SJSA1 (cell line): ENCODE data around the gene DPP7. TPM values are rescaled to one million over a fixed set of nuclear protein-coding genes. Genes with fewer than 3 reads are reported as not detected.

ENCODE experiments used
- DNase-seq, 2 experiments: peaks; one replicate each; pipeline ENCODE4 v3.0.0-alpha.2; 2015 to 2020; ENCODE audit warnings: low spot score in 2 of 2, low read depth in 1 of 2
- H3K27ac ChIP-seq: fragments of 250-450 bp; sonication (Bioruptor Pico); 2 replicates; pipeline ENCODE4 v1.5.1; 2020; ENCODE audit warnings: mild to moderate bottlenecking, moderate library complexity
- H3K27me3 ChIP-seq: fragments of 250-450 bp; sonication (Bioruptor Pico); replicated peaks from 2 replicates; pipeline ENCODE4 v1.5.1; 2020; ENCODE audit warnings: mild to moderate bottlenecking, moderate library complexity
- H3K36me3 ChIP-seq: fragments of 250-450 bp; sonication (Bioruptor Pico); 2 replicates; pipeline ENCODE4 v1.5.1; 2020; ENCODE audit warnings: mild to moderate bottlenecking
- H3K4me1 ChIP-seq: fragments of 250-450 bp; sonication (Bioruptor Pico); replicated peaks from 2 replicates; pipeline ENCODE4 v1.6.1; 2021; ENCODE audit warnings: mild to moderate bottlenecking
- H3K4me3 ChIP-seq: fragments of 250-450 bp; sonication (Bioruptor Pico); 2 replicates; pipeline ENCODE4 v1.5.1; 2020; ENCODE audit warnings: mild to moderate bottlenecking
- H3K9me3 ChIP-seq: fragments of 250-450 bp; sonication (Bioruptor Pico); replicated peaks from 2 replicates; pipeline ENCODE4 v1.5.1; 2020; ENCODE audit warnings: mild to moderate bottlenecking
- total RNA-seq: library from RNA; depleted of rRNA; stranded (reverse); fragments of >200 nt; shearing (Covaris generic); gene quantifications from 2 replicates; pipeline ENCODE4 v1.2.3, GENCODE V29; 2014

DPP7 gene
- total RNA-seq, 1 experiment from 2014 or later: 5.1 TPM

DNA sequence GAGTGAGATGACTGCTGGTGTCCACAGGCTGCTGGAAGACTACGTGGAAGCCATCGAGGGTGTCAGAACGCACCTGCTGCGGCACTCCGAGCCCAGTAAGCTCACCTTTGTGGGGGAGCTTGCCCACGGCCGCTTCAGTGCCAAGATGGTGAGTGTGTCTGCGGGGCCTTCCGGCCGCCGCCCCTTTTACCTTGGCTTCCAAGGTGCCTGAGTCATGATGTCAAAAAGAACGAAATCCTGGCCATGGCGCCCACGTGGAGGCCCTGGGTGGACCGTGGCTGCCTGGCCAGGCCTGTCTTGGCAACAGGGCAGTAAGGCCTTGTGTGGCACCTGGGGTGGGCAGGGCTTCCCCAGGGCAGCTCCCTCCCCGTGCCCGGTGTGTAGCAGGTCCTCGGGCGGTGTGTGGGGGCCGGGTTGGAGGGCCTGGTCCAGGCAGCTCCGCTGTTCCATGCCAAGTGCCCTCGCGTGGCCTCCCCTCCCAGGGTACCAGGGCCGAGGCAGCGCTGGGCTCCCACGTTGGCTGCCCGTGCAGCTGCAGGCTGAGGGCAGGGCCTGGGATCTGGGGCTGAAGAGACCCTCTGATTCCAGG is 7.8 kb downstream of the DPP7 start:
- Histone ChIP-seq H3K36me3 (peaks cover 27% of the 10 kb centered on the region), H3K27me3 (no peaks in the 10 kb centered on the region), H3K4me1 (no peaks in the 10 kb centered on the region), H3K4me3 (no peak overlapping the region), H3K27ac (no peak overlapping the region), H3K9me3 (no peaks in the 10 kb centered on the region)
- no peak for DNase-seq

DNA sequence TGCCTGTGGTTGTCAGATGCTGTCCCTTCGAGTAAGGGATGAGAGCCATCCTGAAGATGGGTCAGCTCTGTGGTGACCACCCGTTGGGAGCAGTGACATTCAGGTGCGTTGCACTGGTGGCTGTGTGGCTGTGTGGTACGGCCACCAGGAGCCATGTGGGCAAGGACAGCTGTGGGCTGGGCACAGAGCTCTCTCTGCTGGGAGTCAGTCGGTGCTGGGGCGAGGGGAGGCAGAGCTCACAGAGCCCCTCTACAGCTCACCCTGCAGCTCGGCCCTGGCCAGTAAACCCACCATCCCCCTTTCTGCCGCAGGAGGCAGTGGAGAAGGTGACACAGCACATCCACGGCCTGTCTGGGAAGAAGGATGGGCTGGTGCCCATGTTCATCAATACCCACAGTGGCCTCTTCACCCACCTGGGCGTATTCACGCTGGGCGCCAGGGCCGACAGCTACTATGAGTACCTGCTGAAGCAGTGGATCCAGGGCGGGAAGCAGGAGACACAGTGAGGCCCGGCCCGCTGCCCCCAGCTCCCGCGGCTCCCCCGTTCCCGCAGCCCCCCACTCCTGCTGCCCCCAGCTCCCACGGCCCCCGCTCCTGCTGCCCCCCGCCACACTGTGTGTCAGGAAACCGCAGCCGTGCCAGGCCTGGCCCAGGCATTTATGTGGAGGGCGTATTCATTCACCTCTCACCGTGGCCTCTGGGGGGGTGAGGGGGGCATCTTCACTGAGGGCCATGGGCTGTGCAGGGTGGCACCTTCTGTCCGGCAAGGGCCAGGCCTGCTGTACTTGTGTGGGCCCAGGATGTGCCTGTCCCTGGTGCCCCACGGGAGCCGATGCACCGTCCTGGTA is 8.5 kb downstream of the DPP7 start:
- Histone ChIP-seq H3K36me3 (peaks cover 33% of the 10 kb centered on the region), H3K27me3 (no peaks in the 10 kb centered on the region), H3K4me1 (no peaks in the 10 kb centered on the region), H3K9me3 (no peaks in the 10 kb centered on the region), H3K27ac (no peak overlapping the region), H3K4me3 (no peak overlapping the region)
- DNase-seq: no peak

DNA sequence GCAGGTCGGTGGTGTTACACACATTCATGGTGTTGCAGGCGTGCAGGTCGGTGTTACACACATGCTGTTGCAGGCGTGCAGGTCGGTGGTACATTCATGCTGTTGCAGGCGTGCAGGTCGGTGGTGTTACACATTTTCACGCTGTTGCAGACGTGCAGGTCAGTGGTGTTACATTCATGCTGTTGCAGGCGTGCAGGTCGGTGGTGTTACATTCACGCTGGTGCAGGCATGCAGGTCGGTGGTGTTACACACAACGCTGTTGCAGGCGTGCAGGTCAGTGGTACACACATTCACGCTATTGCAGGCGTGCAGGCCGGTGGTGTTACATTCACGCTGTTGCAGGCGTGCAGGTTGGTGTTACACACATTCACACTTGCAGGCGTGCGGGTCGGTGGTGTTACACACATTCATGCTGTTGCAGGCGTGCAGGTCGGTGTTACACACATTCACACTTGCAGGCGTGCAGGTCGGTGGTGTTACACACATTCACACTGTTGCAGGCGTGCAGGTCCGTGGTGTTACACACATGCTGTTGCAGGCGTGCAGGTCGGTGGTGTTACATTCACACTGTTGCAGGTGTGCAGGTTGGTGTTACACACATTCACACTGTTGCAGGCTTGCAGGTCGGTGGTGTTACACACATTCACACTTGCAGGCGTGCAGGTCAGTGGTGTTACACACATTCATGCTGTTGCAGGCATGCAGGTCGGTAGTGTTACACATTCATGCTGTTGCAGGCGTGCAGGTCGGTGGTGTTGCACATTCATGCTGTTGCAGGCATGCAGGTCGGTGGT is 11.1 kb downstream of the DPP7 start:
- DNase-seq: no peak
- H3K36me3 ChIP-seq: peaks cover 32% of the 10 kb centered on the region
- H3K4me3 ChIP-seq: no peak overlapping the region
- no peaks in the 10 kb centered on the region for H3K4me1 ChIP-seq
- no peaks in the 10 kb centered on the region for H3K9me3 ChIP-seq
- no peak overlapping the region for H3K27ac ChIP-seq
- H3K27me3 ChIP-seq: no peaks in the 10 kb centered on the region

DNA sequence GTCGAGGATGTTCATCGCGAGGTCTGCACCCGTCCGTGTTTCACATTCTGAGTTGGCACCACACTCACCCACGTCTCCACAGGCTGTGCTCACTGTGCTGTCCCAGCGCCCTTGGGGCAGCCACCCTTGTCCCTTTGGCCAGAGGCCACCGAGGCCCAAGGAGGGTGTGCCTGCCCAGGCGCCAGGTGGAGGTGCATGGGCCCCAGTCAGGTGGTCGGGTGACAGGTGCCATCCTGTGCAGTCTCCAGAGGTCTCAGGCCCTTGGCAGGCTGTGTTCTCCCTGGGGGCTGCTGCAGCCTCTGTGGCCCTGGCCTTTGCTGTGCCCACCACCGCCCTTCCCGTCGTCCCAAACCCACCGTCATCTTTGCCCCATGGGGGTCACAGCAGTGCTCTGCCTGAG is 15.3 kb downstream of the DPP7 start:
- Histone ChIP-seq H3K36me3 (peaks cover 25% of the 10 kb centered on the region), H3K27me3 (no peaks in the 10 kb centered on the region), H3K27ac (no peak overlapping the region), H3K4me3 (no peak overlapping the region), H3K9me3 (no peaks in the 10 kb centered on the region), H3K4me1 (no peaks in the 10 kb centered on the region)
- no peak for DNase-seq

DNA sequence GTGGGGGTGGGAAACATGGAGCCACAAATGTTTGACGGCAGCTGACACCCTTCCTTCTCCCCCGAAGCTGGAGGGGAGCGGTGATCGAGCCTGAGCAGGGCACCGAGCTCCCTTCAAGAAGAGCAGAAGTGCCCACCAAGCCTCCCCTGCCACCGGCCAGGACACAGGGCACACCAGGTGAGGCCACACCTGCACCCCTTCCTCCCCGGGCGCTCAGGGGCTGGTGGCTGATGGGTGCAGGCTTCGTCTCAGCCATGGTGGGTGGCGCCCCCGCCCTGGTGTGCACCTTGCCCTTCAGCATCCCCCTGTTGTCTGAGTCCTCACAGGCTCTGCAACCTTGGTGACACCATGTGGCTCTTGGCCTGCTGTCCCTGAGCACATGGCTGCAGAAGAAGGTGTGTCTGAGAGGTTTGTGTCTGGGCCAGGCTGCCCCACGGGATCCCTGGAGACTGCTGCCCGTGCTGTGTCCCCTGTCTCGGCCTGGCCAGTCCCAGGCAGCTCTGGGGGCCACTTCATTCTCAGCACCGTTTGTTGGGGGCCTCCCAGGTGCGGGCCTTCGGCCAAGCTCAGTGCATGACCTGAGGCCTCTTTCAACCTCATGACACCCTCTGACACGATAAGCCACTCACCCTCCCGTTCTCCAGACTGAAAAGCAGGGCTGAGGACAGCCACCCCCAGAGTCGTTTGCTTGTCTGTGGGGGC is 16.6 kb downstream of the DPP7 start:
- Histone ChIP-seq H3K36me3 (peaks cover 25% of the 10 kb centered on the region), H3K4me1 (no peaks in the 10 kb centered on the region), H3K9me3 (no peaks in the 10 kb centered on the region), H3K4me3 (no peak overlapping the region), H3K27ac (no peak overlapping the region), H3K27me3 (no peaks in the 10 kb centered on the region)
- DNase-seq: no peak

DNA sequence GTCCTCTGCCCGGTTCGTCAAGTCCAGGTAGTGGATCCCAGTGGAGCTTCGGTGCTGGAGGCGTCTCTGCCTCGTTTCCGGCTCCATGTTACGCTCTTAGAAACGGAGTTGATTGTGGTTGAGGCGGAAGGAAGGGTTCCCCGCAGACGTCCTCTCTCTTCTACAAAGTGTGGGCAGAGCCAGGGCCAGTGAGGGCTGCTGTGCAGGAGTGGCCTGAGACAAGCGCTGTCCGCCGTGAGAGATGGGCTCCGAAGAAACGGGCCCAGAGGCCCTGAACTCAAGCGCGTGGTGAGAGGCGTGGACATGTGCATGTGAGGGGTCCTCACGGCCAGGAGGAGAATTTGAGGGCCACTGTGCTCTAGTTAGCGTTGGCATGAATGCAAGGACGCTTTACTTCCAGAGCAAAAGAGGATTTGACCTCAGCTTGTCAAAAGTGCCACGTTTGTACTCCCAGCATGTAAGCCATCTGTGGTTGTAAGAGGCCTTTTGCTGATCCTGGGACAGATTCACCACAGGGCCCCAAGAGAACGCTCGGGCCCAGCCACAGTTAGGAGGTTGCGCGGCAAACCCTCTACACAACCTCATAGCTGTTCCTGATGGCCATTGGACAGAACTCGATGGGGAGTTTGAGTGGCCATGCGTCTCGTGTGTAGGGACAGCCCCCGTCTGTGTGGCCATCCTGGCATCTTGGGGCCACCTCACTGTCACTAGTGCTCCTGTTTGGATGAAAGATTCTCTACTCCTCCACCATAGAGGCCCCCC is 17.6 kb downstream of the DPP7 start:
- DNase-seq: no peak
- no peaks in the 10 kb centered on the region for H3K9me3 ChIP-seq

DNA sequence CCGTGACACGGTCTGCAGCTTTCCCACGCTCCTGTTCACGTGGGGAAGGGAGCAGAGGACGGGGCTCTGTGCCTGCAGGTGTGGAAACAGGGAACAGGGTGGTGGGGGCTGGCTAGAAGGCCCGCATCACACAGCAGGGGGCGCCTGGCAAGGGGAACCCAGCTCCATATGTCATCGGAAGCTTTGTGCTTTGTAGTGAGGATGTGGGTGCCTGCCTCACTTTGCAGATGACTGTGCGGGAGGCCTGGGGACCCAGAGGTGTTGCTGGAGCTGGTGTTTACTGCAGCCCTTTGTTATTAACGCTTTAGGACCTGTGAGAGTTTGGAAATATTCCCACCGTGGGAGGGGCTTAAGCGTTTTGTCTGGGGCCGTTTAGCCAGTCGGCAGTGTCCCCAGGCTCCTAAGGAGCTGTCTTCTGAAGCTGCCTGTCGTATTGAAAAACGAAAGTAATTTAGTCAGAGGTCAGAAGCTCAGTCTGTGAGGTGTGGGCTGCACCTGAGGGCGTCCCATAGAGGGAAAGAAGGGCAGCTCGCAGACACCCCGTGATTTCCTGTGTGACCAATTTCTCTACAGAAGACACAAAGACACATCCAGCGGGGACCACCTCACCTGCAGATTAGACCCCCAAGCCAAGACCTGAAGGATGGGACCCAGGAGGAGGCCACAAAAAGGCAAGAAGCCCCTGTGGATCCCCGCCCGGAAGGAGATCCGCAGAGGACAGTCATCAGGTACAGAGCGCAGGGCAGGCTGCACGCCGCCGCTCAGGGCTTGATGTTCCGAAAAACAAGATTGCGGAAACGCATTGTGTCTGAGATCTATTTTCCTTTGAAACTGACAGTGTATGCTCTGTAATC is 18.6 kb downstream of the DPP7 start:
- H3K4me1 ChIP-seq: no peaks in the 10 kb centered on the region
- peaks cover 18% of the 10 kb centered on the region for H3K36me3 ChIP-seq
- H3K27ac ChIP-seq: no peak overlapping the region
- no peaks in the 10 kb centered on the region for H3K27me3 ChIP-seq
- no peak for DNase-seq
- H3K4me3 ChIP-seq: no peak overlapping the region
- H3K9me3 ChIP-seq: no peaks in the 10 kb centered on the region

More for the DNA sequence above, 17.6 kb downstream of the DPP7 start:
- Histone ChIP-seq H3K4me3 (no peak overlapping the region), H3K27me3 (no peaks in the 10 kb centered on the region), H3K36me3 (peaks cover 25% of the 10 kb centered on the region), H3K27ac (no peak overlapping the region), H3K4me1 (no peaks in the 10 kb centered on the region)

DNA sequence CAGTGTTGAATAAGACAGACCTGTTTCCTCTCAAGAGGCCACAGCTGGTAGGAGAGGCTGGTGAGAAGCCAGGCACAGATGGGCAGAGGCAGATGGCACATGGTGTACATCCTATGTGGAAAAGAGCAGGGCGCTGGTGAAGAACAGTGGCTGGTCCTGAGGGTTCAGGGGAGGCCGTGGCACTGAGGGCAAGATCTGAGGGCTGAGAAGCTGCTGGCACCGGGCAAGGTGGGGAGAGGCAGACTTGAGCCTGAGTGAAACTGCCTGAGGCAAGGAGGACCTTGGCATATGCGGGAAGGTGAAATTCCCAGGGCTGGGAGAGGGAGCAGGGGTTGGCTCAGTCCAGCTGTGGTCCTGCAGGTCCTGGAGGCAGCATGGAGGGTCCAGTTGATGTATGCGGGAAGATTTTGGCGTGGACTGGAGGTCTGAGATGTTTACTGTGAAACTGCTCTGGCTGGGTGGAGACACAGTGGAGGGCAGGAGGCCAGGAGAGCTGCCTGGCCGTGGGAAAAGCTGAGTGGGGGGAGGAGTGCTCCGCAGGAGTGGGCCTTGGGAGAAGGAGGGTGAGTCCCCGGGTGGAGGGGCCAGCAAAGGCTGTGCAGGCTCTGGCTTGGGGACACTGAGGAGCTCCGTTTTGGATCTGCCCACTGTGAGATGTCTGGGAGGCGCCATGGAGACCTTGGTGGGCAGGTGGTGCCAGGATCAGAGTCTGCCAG is 25.1 kb downstream of the DPP7 start:
- Histone ChIP-seq H3K4me1 (peaks cover 23% of the 10 kb centered on the region), H3K9me3 (no peaks in the 10 kb centered on the region), H3K36me3 (no peaks in the 10 kb centered on the region), H3K4me3 (no peak overlapping the region), H3K27ac (no peak overlapping the region), H3K27me3 (no peaks in the 10 kb centered on the region)
- DNase-seq: no peak

DNA sequence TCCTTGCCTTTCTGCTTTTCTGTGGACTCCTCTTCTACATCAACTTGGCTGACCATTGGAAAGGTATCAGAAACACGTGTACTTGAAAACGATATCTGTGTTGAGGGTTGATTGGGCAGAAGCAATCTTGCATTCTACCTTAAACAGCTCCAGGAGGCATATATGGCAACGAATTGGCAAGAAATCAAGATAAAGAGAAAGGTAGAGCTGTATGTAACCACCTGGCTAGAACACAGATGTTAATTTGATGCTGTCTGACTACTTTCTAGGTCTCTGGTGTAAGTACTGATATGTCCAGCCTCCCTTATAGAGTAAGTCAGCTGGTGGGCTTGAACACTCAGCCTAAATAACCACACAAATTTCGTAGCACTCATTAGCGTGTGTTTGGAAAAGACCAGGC is 26.4 kb downstream of the DPP7 start:
- no peak for DNase-seq
- H3K36me3 ChIP-seq: peaks cover under 1% of the 10 kb centered on the region
- peaks cover 35% of the 10 kb centered on the region for H3K4me1 ChIP-seq
- H3K9me3 ChIP-seq: no peaks in the 10 kb centered on the region
- H3K4me3 ChIP-seq: no peak overlapping the region
- no peak overlapping the region for H3K27ac ChIP-seq
- no peaks in the 10 kb centered on the region for H3K27me3 ChIP-seq

DNA sequence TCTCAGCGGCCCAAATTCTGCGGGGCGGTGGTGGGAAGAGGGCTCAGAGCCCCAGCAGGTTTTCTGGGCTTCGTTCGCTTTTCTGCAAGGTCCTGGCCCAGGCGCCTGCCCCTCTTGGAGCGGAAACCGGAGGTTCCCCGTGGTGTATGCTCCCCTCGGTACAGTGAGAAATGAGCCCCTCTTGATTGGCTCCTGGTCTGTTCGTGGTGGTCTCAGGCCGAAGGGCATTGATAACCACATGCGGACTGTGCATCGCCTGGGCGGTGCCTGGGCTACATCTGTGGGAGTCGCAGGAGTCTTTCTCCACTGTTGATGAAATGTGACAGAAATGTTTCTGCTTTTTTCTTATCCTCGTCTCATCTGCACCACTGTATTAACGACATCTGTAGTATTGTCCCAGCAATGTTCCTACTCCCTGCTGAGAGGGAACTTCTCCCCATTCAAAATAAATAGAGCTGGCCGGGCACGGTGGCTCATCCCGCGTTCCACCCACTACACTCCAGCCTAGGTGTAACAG is 27.1 kb downstream of the DPP7 start:
- no peak for DNase-seq
- H3K36me3 ChIP-seq: peaks cover 7% of the 10 kb centered on the region
- H3K9me3 ChIP-seq: no peaks in the 10 kb centered on the region
- H3K4me1 ChIP-seq: peaks cover 42% of the 10 kb centered on the region
- no peaks in the 10 kb centered on the region for H3K27me3 ChIP-seq
- peak overlapping the region; percentile 70 for H3K4me3 ChIP-seq
- H3K27ac ChIP-seq: peak overlapping the region; percentile 39

DNA sequence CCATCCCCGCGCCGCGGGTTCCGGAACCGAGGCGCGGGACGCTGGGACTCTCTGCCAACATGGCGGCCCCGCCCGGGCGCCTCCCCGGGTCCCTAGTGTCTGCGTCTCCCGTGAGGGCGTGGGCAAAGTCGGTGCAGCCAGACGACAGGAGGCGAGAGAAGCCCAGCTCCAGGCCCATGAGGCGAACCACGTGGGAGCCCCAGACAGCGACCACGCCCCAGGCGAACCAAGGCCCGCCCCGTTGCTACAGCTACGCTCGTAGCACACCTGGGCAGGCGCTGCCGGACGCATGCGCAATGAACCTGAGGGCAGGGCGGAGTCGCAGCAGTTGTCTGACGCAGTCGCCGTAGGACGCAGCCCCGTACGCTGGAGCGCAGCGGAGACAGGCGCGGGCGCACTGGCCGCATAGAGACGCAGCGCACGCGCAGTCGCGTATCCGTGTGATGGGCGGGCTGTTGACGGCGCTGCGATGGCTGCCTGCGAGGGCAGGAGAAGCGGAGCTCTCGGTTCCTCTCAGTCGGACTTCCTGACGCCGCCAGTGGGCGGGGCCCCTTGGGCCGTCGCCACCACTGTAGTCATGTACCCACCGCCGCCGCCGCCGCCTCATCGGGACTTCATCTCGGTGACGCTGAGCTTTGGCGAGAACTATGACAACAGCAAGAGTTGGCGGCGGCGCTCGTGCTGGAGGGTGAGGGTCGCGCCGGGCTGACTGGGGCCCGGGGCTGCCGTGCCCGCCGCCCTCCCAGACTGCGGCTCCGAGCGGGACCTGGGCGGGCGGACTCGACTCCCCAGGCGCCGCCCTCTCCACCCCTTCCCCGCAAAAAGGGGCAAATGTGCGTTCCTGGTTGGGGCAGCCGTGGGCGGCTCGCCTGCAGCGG is 27.8 kb downstream of the DPP7 start, which contains the start of gene MAN1B1:
Gene MAN1B1, plus strand, starts transcription at position 455 of the 878 bp plus-strand sequence. Its CDS starts 15 bp downstream, at position 470.
- no peaks in the 10 kb centered on the region for H3K27me3 ChIP-seq
- H3K9me3 ChIP-seq: no peaks in the 10 kb centered on the region
- H3K27ac ChIP-seq: peak within 1 kb of the TSS; percentile 78
- peaks cover 42% of the 10 kb centered on the region for H3K4me1 ChIP-seq
- DNase-seq: peak; percentile 97 to 98
- peak within 1 kb of the TSS; percentile 70 for H3K4me3 ChIP-seq
- peaks cover 11% of the 10 kb centered on the region for H3K36me3 ChIP-seq
